Stimulated activated naive CD8-positive, alpha-beta T cell treated with anti-CD3 and anti-CD28 coated beads, Interleukin-15, amount 100 ng/mL, for 72 hours (primary cell): ENCODE measurements around the gene IL2RG.
A peak's percentile ranks its signal among the peaks of the same experiment; 100 is the strongest.

Experiments
- ATAC-seq: fragments of 150-1000 bp; cut with Tn5 transposase; 2 replicates; pipeline ENCODE4 v1.10.0; 2021; ENCODE audit warnings: mild to moderate bottlenecking, moderate library complexity
- DNase-seq, 2 donors: peaks; one replicate each; pipeline ENCODE4 v3.0.0; 2021 to 2022
- H3K27ac Mint-ChIP-seq, 2 donors: one replicate each; pipeline ENCODE4 v1.8.0; 2022; ENCODE audit warnings: mild to moderate bottlenecking in 2 of 2, mixed read lengths in 2 of 2, moderate library complexity in 2 of 2
- H3K27me3 Mint-ChIP-seq: one replicate; pipeline ENCODE4 v1.8.0; 2022; ENCODE audit warnings: mixed read lengths
- H3K4me1 Mint-ChIP-seq: one replicate; pipeline ENCODE4 v1.8.0; 2022; ENCODE audit warnings: mild to moderate bottlenecking, mixed read lengths
- H3K4me3 Mint-ChIP-seq, 2 donors: one replicate each; pipeline ENCODE4 v1.8.0; 2022; ENCODE audit warnings: mild to moderate bottlenecking in 2 of 2, mixed read lengths in 2 of 2, moderate library complexity in 1 of 2
- H3K9me3 Mint-ChIP-seq, 2 donors: one replicate each; pipeline ENCODE4 v1.8.0; 2022; ENCODE audit warnings: mixed read lengths in 2 of 2

The IL2RG gene

GRCh38 chrX:71060127-71060526 lies 51.2 kb downstream of the IL2RG start:
- Mint-ChIP-seq H3K4me1 (peaks cover 50% of the 10 kb centered on the region), H3K27ac (no peak overlapping the region), H3K9me3 (no peaks in the 10 kb centered on the region), H3K27me3 (no peaks in the 10 kb centered on the region), H3K4me3 (peak overlapping the region in 1 of 2 donors; percentile 26)
- peak; percentile 67 for ATAC-seq
- no peak for DNase-seq

- peaks cover 40% of the 10 kb centered on the region for H3K4me1 Mint-ChIP-seq
- H3K27me3 Mint-ChIP-seq, result no peaks in the 10 kb centered on the region
- H3K4me3 Mint-ChIP-seq, result peak overlapping the region in 1 of 2 donors; percentile 24
- H3K9me3 Mint-ChIP-seq, result no peaks in the 10 kb centered on the region
- no peak for DNase-seq
- no peak for ATAC-seq
- H3K27ac Mint-ChIP-seq, result peak overlapping the region in 1 of 2 donors; percentile 89
These were observed 53.4 kb downstream of the IL2RG start for GRCh38 chrX:71057848-71058530.
